Prostate gland (tissue), 2 donors: ENCODE results near the gene PNPLA7.

Experiments used
- CTCF ChIP-seq, 4 experiments: fragments of 200-600 bp in 2 of 4; fragments of 450-650 bp in 2 of 4; sonication (generic) in 2 of 4; IDR thresholded peaks; 1 replicate in 3 of 4; 2 replicates in 1 of 4; pipeline ENCODE4 v1.5.1; 2016 to 2019; ENCODE audit warnings: antibody characterized with exemption in 4 of 4, mild to moderate bottlenecking in 2 of 4, moderate library complexity in 2 of 4
- POLR2A ChIP-seq: fragments of 450-650 bp; IDR thresholded peaks from one replicate; pipeline ENCODE4 v1.6.1; 2016; ENCODE audit warnings: antibody characterized with exemption, mild to moderate bottlenecking
- POLR2AphosphoS5 ChIP-seq: sonication (generic); formaldehyde crosslinking; IDR thresholded peaks from one replicate; pipeline ENCODE4 v1.6.1; 2017; ENCODE audit warnings: antibody characterized with exemption

GRCh38 chr9:137580954-137581322 is 30.7 kb upstream of the PNPLA7 start:
- TF ChIP-seq CTCF (IDR thresholded peaks at IDR 0.05) (no peak), POLR2A (no peak), POLR2AphosphoS5 (no peak)
